HepG2 (cell line): ENCODE results near the gene C1orf21. TPM values are rescaled to one million over a fixed set of nuclear protein-coding genes. Genes with fewer than 3 reads are reported as not detected.

Experiments used
- ATAC-seq: fragments of 200-7000 bp; cut with Tn5 transposase; 3 replicates; pipeline ENCODE4 v1.9.1; 2020; ENCODE audit warnings: mild to moderate bottlenecking, moderate library complexity
- BruUV-seq: library from RNA; stranded (reverse); fragments of 400-500 nt; replicated peaks from 2 replicates; lab custom pipeline; 2021; lab: Mats Ljungman, UMichigan
- CTCF ChIA-PET: fragments of 300-600 bp; formaldehyde crosslinking; extraction: SDS; loops from one replicate; lab custom pipeline; 2021; ENCODE audit warnings: low total read pairs, inconsistent platforms, low intra/inter-chr PET ratio; lab: Yijun Ruan, JAX
- POLR2A ChIA-PET: fragments of 350-600 bp; sonication (Branson Sonifier 250); formaldehyde crosslinking; loops from one replicate; lab custom pipeline; 2020; ENCODE audit warnings: antibody characterized with exemption, inconsistent platforms; lab: Yijun Ruan, JAX
- DNase-seq: peaks from one replicate; pipeline ENCODE4 v3.0.0-alpha.2; 2015; ENCODE audit warnings: low spot score
- FAIRE-seq: peaks from 3 replicates; lab custom pipeline; 2011; peaks lifted over from hg19 to GRCh38; lab: Jason Lieb, UNC
- H2AFZ ChIP-seq: one replicate; pipeline ENCODE4 v1.6.1; 2011; ENCODE audit warnings: low read length, inconsistent platforms
- H3K27ac ChIP-seq: fragments of 300-600 bp; 3 replicates; pipeline ENCODE4 v1.8.0; 2011; ENCODE audit warnings: mixed run types, mild to moderate bottlenecking, mixed read lengths, low read length, inconsistent platforms; ENCODE audit not compliant: insufficient read depth; ENCODE audit errors: extremely low read length
- H3K27me3 ChIP-seq, 2 experiments: fragments of 200-600 bp in 1 of 2; 2 replicates in 1 of 2; 3 replicates in 1 of 2; pipeline versions ENCODE4 v1.6.0 to v1.8.0; 2011; ENCODE audit warnings: low read length in 2 of 2, mild to moderate bottlenecking in 2 of 2, moderate library complexity in 2 of 2, inconsistent platforms in 1 of 2; ENCODE audit not compliant: insufficient read depth in 2 of 2, control insufficient read depth in 1 of 2
- H3K36me3 ChIP-seq, 2 experiments: fragments of 200-600 bp in 1 of 2; replicated peaks in 1 of 2; 2 replicates in 1 of 2; 3 replicates in 1 of 2; pipeline versions ENCODE4 v1.5.1 to v1.8.0; 2011; ENCODE audit warnings: low read length in 2 of 2, inconsistent platforms in 1 of 2; ENCODE audit not compliant: insufficient read depth in 2 of 2, control insufficient read depth in 1 of 2
- H3K4me1 ChIP-seq: 2 replicates; pipeline ENCODE4 v1.5.1; 2012; ENCODE audit warnings: low read length, inconsistent platforms; ENCODE audit not compliant: insufficient read depth
- H3K4me2 ChIP-seq: 2 replicates; pipeline ENCODE4 v1.6.0; 2011; ENCODE audit warnings: low read depth, low read length, inconsistent platforms
- H3K4me3 ChIP-seq, 3 experiments: fragments of 200-600 bp in 1 of 3; sonication (generic), shearing (Covaris generic) in 1 of 3; replicated peaks in 1 of 3; 2 replicates each; pipeline ENCODE4 v1.5.1; 2011 to 2016; ENCODE audit warnings: low read length in 3 of 3, inconsistent platforms in 2 of 3, low read depth in 2 of 3, mild to moderate bottlenecking in 2 of 3, control low read depth in 1 of 3, mixed read lengths in 1 of 3; ENCODE audit not compliant: insufficient read depth in 1 of 3
- H3K79me2 ChIP-seq: one replicate; pipeline ENCODE4 v1.6.1; 2011; ENCODE audit warnings: low read length, inconsistent platforms; ENCODE audit not compliant: insufficient read depth
- H3K9ac ChIP-seq: 2 replicates; pipeline ENCODE4 v1.6.0; 2011; ENCODE audit warnings: mild to moderate bottlenecking, low read depth, low read length, inconsistent platforms; ENCODE audit not compliant: insufficient read depth
- H3K9me3 ChIP-seq: 2 replicates; pipeline ENCODE4 v1.5.1; 2012; ENCODE audit warnings: mild to moderate bottlenecking, low read length
- H4K20me1 ChIP-seq: 2 replicates; pipeline ENCODE4 v1.6.0; 2011; ENCODE audit warnings: inconsistent platforms, mild to moderate bottlenecking, low read length, moderate library complexity; ENCODE audit not compliant: insufficient read depth
- IRF9 ChIP-seq: sonication (generic); formaldehyde crosslinking; IDR thresholded peaks from 2 replicates; pipeline ENCODE4 v1.8.0; 2022; ENCODE audit warnings: missing genetic modification reagents, mild to moderate bottlenecking, borderline replicate concordance
- NFATC3 ChIP-seq: sonication (generic); formaldehyde crosslinking; IDR thresholded peaks from 2 replicates; pipeline ENCODE4 v1.5.1; 2020; ENCODE audit warnings: mild to moderate bottlenecking, missing genetic modification reagents
- SNRNP70 ChIP-seq: fragments of 200-400 bp; formaldehyde crosslinking; IDR thresholded peaks from 2 replicates; pipeline ENCODE4 v1.6.1; 2017; ENCODE audit warnings: mild to moderate bottlenecking, low read depth, low read length, moderate library complexity
- SOX13 ChIP-seq, 3 experiments: fragments of 450-650 bp in 1 of 3; sonication (generic) in 1 of 3; formaldehyde crosslinking in 1 of 3; IDR thresholded peaks in 2 of 3; conservative IDR thresholded peaks in 1 of 3; 2 replicates each; pipeline versions ENCODE4 v1.5.0 to v1.6.1; 2016 to 2020; ENCODE audit warnings: antibody characterized with exemption in 1 of 3, mild to moderate bottlenecking in 1 of 3, missing compliant biosample characterization in 1 of 3, missing genetic modification reagents in 1 of 3, moderate library complexity in 1 of 3
- ZBTB43 ChIP-seq: sonication (generic); formaldehyde crosslinking; conservative IDR thresholded peaks from 2 replicates; pipeline ENCODE4 v1.4.0; 2020; ENCODE audit warnings: missing genetic modification reagents
- ZNF251 ChIP-seq: sonication (generic); formaldehyde crosslinking; IDR thresholded peaks from 2 replicates; pipeline ENCODE4 v1.9.0; 2021; ENCODE audit warnings: mild to moderate bottlenecking, missing genetic modification reagents
- ZNF484 ChIP-seq: sonication (generic); formaldehyde crosslinking; IDR thresholded peaks from 2 replicates; pipeline ENCODE4 v1.5.1; 2020; ENCODE audit warnings: mild to moderate bottlenecking, low read depth, missing genetic modification reagents, borderline replicate concordance
- ZNF572 ChIP-seq: sonication (generic); formaldehyde crosslinking; IDR thresholded peaks from 2 replicates; pipeline ENCODE4 v1.5.1; 2020; ENCODE audit warnings: mild to moderate bottlenecking, missing genetic modification reagents
- ZNF574 ChIP-seq: sonication (generic); formaldehyde crosslinking; IDR thresholded peaks from 2 replicates; pipeline ENCODE4 v1.4.0; 2020; ENCODE audit warnings: missing genetic modification reagents
- ZSCAN21 ChIP-seq: sonication (generic); formaldehyde crosslinking; IDR thresholded peaks from 2 replicates; pipeline ENCODE4 v1.8.0; 2022; ENCODE audit warnings: mild to moderate bottlenecking, missing genetic modification reagents, moderate library complexity, borderline replicate concordance
- ZUFSP ChIP-seq: sonication (generic); formaldehyde crosslinking; IDR thresholded peaks from 2 replicates; pipeline ENCODE4 v1.9.0; 2021; ENCODE audit warnings: missing genetic modification reagents, mild to moderate bottlenecking, borderline replicate concordance
- WGBS: methylation state at CpG from one replicate; pipeline ENCODE4 v1.1.6; 2017; ENCODE audit warnings: low lambda C conversion rate; 5-methylcytosine and 5-hydroxymethylcytosine counted together
- in situ Hi-C: cut with HindIII; loops from 2 replicates; pipeline ENCODE4 v1.10.0; 2017; ENCODE audit warnings: low pct_unique_long_range_greater_than_20kb; ENCODE audit not compliant: extremely low pct_ligation_motif_present
- intact Hi-C: fragments of 100-400 bp; cut with micrococcal nuclease; formaldehyde crosslinking; loops from one replicate; pipeline ENCODE4 v1.10.0; 2022; ENCODE audit not compliant: unreplicated experiment
- polyA plus RNA-seq, 8 experiments: library from polyadenylated mRNA; depleted of rRNA in 3 of 8; stranded (reverse) in 7 of 8; unstranded in 1 of 8; fragments of >200 nt; fragmentation: Illumina TruSeq in 4 of 8; extraction: Trizol in 4 of 8; gene quantifications; 2 replicates each; pipeline versions ENCODE4 v1.2.1 to v1.2.3, GENCODE V29; 2011 to 2016; ENCODE audit warnings: low read depth in 4 of 8, missing spikeins in 1 of 8, mixed read lengths in 1 of 8; ENCODE audit not compliant: insufficient read depth in 1 of 8
- total RNA-seq, 5 experiments: library from RNA; depleted of rRNA; stranded (reverse); fragments of >200 nt; fragmentation: Illumina TruSeq; extraction: Trizol; gene quantifications; 2 replicates each; pipeline ENCODE4 v1.2.3, GENCODE V29; 2016; ENCODE audit warnings: low read depth in 1 of 5

C1orf21 gene
- total and polyA plus RNA-seq, 2 of the 13 experiments (the other 11 are each of a cell fraction or from before 2014, with no cell fraction given) = not detected

- DNase-seq = no peak
- H2AFZ ChIP-seq = no peak overlapping the region
These were observed 41.8 kb downstream of the C1orf21 start for GRCh38 chr1:184428604-184429003.

GRCh38 chr1:184429335-184429734 is 42.5 kb downstream of the C1orf21 start:
- Histone ChIP-seq H3K27me3 (no peaks in the 10 kb centered on the region), H3K9me3 (no peaks in the 10 kb centered on the region), H3K27ac (no peak overlapping the region), H4K20me1 (no peaks in the 10 kb centered on the region), H3K36me3 (no peaks in the 10 kb centered on the region), H3K4me3 (no peak overlapping the region), H3K79me2 (no peaks in the 10 kb centered on the region), H3K4me2 (no peak overlapping the region), H3K4me1 (no peaks in the 10 kb centered on the region), H3K9ac (no peak overlapping the region), H2AFZ (no peak overlapping the region)
- FAIRE-seq = no peak
- ChIA-PET CTCF (no interaction called here), POLR2A (no interaction called here)
- ATAC-seq = no peak
- no peak for DNase-seq
- in situ Hi-C loops (no loop called here), intact Hi-C loops (no loop called here)
- BruUV-seq = no TSS peak
- no peak for TF ChIP-seq SNRNP70
- no peak for TF ChIP-seq ZBTB43 (CRISPR knock-in tag)
- TF ChIP-seq ZNF574 (CRISPR knock-in tag) = no peak
- no peak for TF ChIP-seq ZNF251 (CRISPR knock-in tag)
- TF ChIP-seq SOX13 (IDR thresholded peaks at IDR 0.05) = no peak
- no peak for TF ChIP-seq SOX13 (CRISPR knock-in tag; conservative IDR thresholded peaks at IDR 0.05 in 1 of 2, IDR thresholded peaks at IDR 0.05 in 1 of 2)
- no peak for TF ChIP-seq ZUFSP (CRISPR knock-in tag)
- TF ChIP-seq ZNF572 (CRISPR knock-in tag) = no peak
- TF ChIP-seq ZSCAN21 (CRISPR knock-in tag) = no peak
- no peak for TF ChIP-seq IRF9 (CRISPR knock-in tag)
- 4% methylated on average over 3 of the region's 3 CpGs for whole genome bisulfite sequencing

More at GRCh38 chr1:184428604-184429003, 41.8 kb downstream of the C1orf21 start:
- Histone ChIP-seq H3K36me3 (no peaks in the 10 kb centered on the region), H3K9me3 (no peaks in the 10 kb centered on the region), H3K4me1 (no peaks in the 10 kb centered on the region), H3K27ac (no peak overlapping the region), H3K27me3 (no peaks in the 10 kb centered on the region), H3K4me3 (no peak overlapping the region), H3K4me2 (no peak overlapping the region), H3K79me2 (no peaks in the 10 kb centered on the region), H4K20me1 (no peaks in the 10 kb centered on the region), H3K9ac (no peak overlapping the region)
- no TSS peak for BruUV-seq
- no peak for FAIRE-seq
- TF ChIP-seq NFATC3 (CRISPR knock-in tag) (no peak), ZNF484 (CRISPR knock-in tag) (no peak)
- ATAC-seq = no peak
- ChIA-PET POLR2A (no interaction called here), CTCF (no interaction called here)
- intact Hi-C loops (no loop called here), in situ Hi-C loops (no loop called here)
